ENCODE results near the gene CEP97. TPM values are rescaled to one million over a fixed set of nuclear protein-coding genes. Genes with fewer than 3 reads are reported as not detected.

Gene CEP97
- total and polyA plus RNA-seq, 2 donors (not counting 1 experiment from before 2014, with no cell fraction given), result 2.1 to 15.4 TPM

DNA sequence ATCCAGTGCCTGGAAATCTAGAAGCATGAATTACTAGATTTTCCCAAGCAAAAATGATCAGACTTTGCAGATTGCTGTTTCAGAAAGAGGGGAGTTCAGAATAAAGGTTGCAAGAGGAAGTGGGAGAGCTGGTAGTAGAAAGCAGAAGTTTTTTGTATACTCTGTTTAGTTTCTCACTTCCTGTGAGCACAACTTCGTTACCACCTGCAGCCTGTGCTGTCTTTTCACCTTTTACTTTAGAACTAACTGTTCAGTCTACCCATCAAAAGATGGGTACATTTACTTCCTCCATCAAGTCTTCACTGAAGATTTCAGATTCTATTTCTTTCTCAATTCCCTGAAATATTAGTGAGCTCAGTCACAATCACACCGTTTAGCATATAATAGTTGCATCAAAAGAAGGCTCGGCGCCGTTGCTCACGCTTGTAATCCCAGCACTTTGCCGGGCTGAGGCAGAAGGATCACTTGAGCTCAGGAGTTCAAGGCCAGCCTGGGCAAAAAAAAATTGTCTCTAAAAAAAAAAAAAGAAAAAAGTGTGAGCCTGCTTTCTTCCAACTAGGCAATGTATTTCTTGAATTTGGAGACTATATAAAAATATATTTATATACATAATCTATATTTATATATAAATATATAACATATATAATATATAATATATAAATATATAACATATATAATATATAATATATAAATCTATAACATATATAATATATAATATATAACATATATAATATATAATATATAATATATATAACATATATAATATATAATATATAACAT is 1.8 kb upstream of the CEP97 start:
- H3K27ac Mint-ChIP-seq, result peak overlapping the region; percentile 84
- intact Hi-C loops (cut with micrococcal nuclease), result loop anchor here (1.0 kb wide), 1 partner anchor 81 kb away; no protein-coding TSS in a partner anchor

More for the DNA sequence above, 1.8 kb upstream of the CEP97 start:
- peak overlapping the region; percentile 61 for H3K4me3 Mint-ChIP-seq
- Histone ChIP-seq H3K4me1 (ENCODE audit: control insufficient read depth in 2 of 2, insufficient read depth in 2 of 2, low read length in 2 of 2) (peaks cover 30 to 34% of the 10 kb centered on the region in 2 donors), H3K27me3 (replicated peaks in 1 of 4; ENCODE audit: control extremely low read depth in 1 of 4, control insufficient read depth in 3 of 4, insufficient read depth in 4 of 4, low read length in 3 of 4) (no peaks in the 10 kb centered on the region), H3K4me2 (replicated peaks; ENCODE audit: low read depth, low read length, poor library complexity, severe bottlenecking) (peak overlapping the region; percentile 73), H2AFZ (ENCODE audit: insufficient read depth, low read depth, low read length, poor library complexity, severe bottlenecking) (peak overlapping the region; percentile 23), H3K9me3 (ENCODE audit: control extremely low read depth in 1 of 3, control insufficient read depth in 2 of 3, insufficient read depth in 1 of 3, low read length in 2 of 3) (no peaks in the 10 kb centered on the region), H3K79me2 (ENCODE audit: control insufficient read depth, insufficient read depth, low read length) (peaks cover 16% of the 10 kb centered on the region), H3K9ac (ENCODE audit: low read length) (peak overlapping the region; percentile 16), H3K36me3 (replicated peaks in 1 of 2; ENCODE audit: control extremely low read depth in 1 of 2, control insufficient read depth in 1 of 2, extremely low read depth in 1 of 2, insufficient read depth in 2 of 2, low read length in 1 of 2) (no peaks in the 10 kb centered on the region), H4K20me1 (ENCODE audit: control insufficient read depth, insufficient read depth, low read length, poor library complexity, severe bottlenecking) (no peaks in the 10 kb centered on the region), H3K27ac (ENCODE audit: low read length in 2 of 2) (peak overlapping the region; percentile 40 to 62), H3K4me3 (ENCODE audit: control extremely low read depth in 1 of 5, extremely low read depth in 1 of 5, insufficient read depth in 1 of 5, low read depth in 2 of 5, low read length in 4 of 5) (peak overlapping the region in 1 of 5 experiments; percentile 43)
- H3K9me3 Mint-ChIP-seq (ENCODE audit: insufficient read depth), result no peaks in the 10 kb centered on the region
- WGBS (ENCODE audit: insufficient coverage), result no CpG with 5 or more reads among the region's 7 CpGs
- DNase-seq (peak; percentile 79), ATAC-seq (ENCODE audit: low read depth) (peak; percentile 31)
- no peak for TF ChIP-seq EZH2 (IDR thresholded peaks at IDR 0.05; ENCODE audit: borderline replicate concordance, insufficient read depth, low read depth, low read length, poor library complexity, severe bottlenecking)
- TF ChIP-seq, protein P1, sequence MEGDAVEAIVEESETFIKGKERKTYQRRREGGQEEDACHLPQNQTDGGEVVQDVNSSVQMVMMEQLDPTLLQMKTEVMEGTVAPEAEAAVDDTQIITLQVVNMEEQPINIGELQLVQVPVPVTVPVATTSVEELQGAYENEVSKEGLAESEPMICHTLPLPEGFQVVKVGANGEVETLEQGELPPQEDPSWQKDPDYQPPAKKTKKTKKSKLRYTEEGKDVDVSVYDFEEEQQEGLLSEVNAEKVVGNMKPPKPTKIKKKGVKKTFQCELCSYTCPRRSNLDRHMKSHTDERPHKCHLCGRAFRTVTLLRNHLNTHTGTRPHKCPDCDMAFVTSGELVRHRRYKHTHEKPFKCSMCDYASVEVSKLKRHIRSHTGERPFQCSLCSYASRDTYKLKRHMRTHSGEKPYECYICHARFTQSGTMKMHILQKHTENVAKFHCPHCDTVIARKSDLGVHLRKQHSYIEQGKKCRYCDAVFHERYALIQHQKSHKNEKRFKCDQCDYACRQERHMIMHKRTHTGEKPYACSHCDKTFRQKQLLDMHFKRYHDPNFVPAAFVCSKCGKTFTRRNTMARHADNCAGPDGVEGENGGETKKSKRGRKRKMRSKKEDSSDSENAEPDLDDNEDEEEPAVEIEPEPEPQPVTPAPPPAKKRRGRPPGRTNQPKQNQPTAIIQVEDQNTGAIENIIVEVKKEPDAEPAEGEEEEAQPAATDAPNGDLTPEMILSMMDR (IDR thresholded peaks at IDR 0.05), result no peak
- ChIA-PET POLR2A (interaction anchor here (0.6 to 1.0 kb wide), 3 partner anchors 25 to 56 kb away, joined by 3 read pairs; partner anchors contain the start of gene NXPE3), CTCF (interaction anchor here (1.0 to 2.0 kb wide), 6 partner anchors 10 to 502 kb away, joined by 3 to 10 read pairs (median 4); no protein-coding TSS in a partner anchor)
- H3K4me1 Mint-ChIP-seq, result peaks cover 37% of the 10 kb centered on the region
- no peaks in the 10 kb centered on the region for H3K27me3 Mint-ChIP-seq

Measured in B cell (primary cell).